Suprapubic skin (tissue), 4 donors: ENCODE measurements around the gene YKT6. TPM values are rescaled to one million over a fixed set of nuclear protein-coding genes. Genes with fewer than 3 reads are reported as not detected.
A peak's percentile ranks its signal among the peaks of the same experiment; 100 is the strongest.

Experiments used
- DNase-seq, 2 donors: peaks; one replicate each; pipeline ENCODE4 v3.0.0-alpha.2; 2019; ENCODE audit warnings: low spot score in 2 of 2
- H3K27ac ChIP-seq: fragments of 200-600 bp; sonication (generic); one replicate; pipeline ENCODE4 v1.5.1; 2019
- H3K27me3 ChIP-seq: fragments of 200-600 bp; sonication (generic); one replicate; pipeline ENCODE4 v1.5.1; 2019
- H3K36me3 ChIP-seq: fragments of 200-600 bp; sonication (generic); one replicate; pipeline ENCODE4 v1.5.1; 2019
- H3K4me1 ChIP-seq: fragments of 200-600 bp; sonication (generic); one replicate; pipeline ENCODE4 v1.5.1; 2019
- H3K4me3 ChIP-seq: fragments of 200-600 bp; sonication (generic); one replicate; pipeline ENCODE4 v1.5.1; 2019; ENCODE audit warnings: mild to moderate bottlenecking
- H3K9me3 ChIP-seq: fragments of 200-600 bp; sonication (generic); one replicate; pipeline ENCODE4 v1.5.1; 2019
- EP300 ChIP-seq: sonication (generic); formaldehyde crosslinking; IDR thresholded peaks from one replicate; pipeline ENCODE4 v1.6.1; 2017; ENCODE audit warnings: antibody characterized with exemption
- POLR2A ChIP-seq, 2 donors: fragments of 450-650 bp; IDR thresholded peaks; one replicate each; pipeline ENCODE4 v1.6.1; 2017; ENCODE audit warnings: antibody characterized with exemption in 2 of 2, mild to moderate bottlenecking in 2 of 2, moderate library complexity in 2 of 2
- POLR2AphosphoS5 ChIP-seq, 3 donors: sonication (generic); formaldehyde crosslinking; IDR thresholded peaks; one replicate each; pipeline ENCODE4 v1.6.1; 2017; ENCODE audit warnings: antibody characterized with exemption in 3 of 3
- WGBS: methylation state at CpG from one replicate; pipeline ENCODE4 v1.1.5; 2018; 5-methylcytosine and 5-hydroxymethylcytosine counted together
- total RNA-seq, 4 donors: library from RNA; depleted of rRNA; stranded (reverse); fragments of >200 nt; gene quantifications; one replicate each; pipeline ENCODE4 v1.1.0, GENCODE V29; 2016
- TF ChIP-seq, protein P1 (sequence below), 2 donors: fragments of 200-600 bp in 1 of 2; fragments of 450-650 bp in 1 of 2; sonication (generic) in 1 of 2; IDR thresholded peaks; one replicate each; pipeline ENCODE4 v1.5.1; 2016 to 2019; ENCODE audit warnings: antibody characterized with exemption in 2 of 2, mild to moderate bottlenecking in 1 of 2, moderate library complexity in 1 of 2

The YKT6 gene
- total RNA-seq, 4 donors from 2014 or later = 40.6 to 52.1 (median 43.5) TPM

DNA sequence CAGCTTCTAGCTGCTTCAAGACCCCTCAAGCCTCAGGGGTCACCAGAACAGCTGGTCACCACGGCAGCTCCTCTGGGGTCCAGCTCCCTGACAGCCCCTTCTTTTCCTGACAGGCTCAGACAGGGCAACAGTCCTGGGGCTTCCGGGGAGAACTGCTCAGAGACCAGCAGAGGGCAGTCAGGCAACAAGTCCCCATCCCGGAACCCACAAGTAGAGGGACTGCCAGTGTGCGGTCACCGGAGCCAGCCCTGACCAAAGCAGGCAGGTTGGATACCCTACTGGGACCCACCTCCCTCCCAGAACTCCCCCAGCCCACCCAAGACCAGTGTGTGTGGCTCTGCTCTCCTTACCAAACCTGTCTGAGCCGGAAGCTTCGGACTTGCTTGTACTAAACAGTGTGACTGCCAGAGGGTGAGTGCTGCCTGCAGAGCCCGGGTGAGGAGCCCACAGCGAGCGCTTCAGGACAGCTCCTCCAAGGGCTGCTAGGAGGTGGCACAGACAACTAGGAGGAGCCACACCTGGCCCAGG is 40.3 kb downstream of the YKT6 start:
- no peaks in the 10 kb centered on the region for H3K4me1 ChIP-seq
- no peak for TF ChIP-seq POLR2AphosphoS5 (IDR thresholded peaks at IDR 0.05)
- TF ChIP-seq, protein P1, sequence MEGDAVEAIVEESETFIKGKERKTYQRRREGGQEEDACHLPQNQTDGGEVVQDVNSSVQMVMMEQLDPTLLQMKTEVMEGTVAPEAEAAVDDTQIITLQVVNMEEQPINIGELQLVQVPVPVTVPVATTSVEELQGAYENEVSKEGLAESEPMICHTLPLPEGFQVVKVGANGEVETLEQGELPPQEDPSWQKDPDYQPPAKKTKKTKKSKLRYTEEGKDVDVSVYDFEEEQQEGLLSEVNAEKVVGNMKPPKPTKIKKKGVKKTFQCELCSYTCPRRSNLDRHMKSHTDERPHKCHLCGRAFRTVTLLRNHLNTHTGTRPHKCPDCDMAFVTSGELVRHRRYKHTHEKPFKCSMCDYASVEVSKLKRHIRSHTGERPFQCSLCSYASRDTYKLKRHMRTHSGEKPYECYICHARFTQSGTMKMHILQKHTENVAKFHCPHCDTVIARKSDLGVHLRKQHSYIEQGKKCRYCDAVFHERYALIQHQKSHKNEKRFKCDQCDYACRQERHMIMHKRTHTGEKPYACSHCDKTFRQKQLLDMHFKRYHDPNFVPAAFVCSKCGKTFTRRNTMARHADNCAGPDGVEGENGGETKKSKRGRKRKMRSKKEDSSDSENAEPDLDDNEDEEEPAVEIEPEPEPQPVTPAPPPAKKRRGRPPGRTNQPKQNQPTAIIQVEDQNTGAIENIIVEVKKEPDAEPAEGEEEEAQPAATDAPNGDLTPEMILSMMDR (IDR thresholded peaks at IDR 0.05) = peak; percentile 57 to 72
- no peaks in the 10 kb centered on the region for H3K9me3 ChIP-seq
- WGBS = 0% methylated on average over 2 of the region's 10 CpGs
- H3K4me3 ChIP-seq = peak overlapping the region; percentile 31
- H3K27ac ChIP-seq = no peak overlapping the region
- H3K36me3 ChIP-seq = no peaks in the 10 kb centered on the region
- peak in 1 of 2 donors; percentile 80 for DNase-seq
- peaks cover 4% of the 10 kb centered on the region for H3K27me3 ChIP-seq

DNA sequence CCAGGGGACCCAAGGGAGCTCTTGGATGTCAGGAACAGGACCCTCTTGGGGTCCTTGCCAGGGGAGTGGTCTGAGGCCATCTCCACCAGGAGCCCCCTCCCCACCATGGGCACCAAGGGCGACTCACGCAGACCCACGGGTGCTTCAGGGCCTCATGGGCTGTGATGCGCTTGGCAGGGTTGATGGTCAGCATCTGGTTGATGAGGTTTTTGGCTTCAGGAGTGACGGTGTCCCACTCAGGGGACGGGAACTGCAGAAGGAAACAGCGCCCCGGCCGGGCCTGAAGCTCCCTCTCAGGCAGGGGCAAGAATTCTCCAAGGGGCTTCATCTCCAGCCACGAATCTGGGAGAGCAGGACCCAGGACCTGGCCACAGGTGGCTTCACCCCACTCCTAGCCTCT is 41.3 kb downstream of the YKT6 start:
- no peaks in the 10 kb centered on the region for H3K4me1 ChIP-seq
- no peak overlapping the region for H3K27ac ChIP-seq
- TF ChIP-seq, protein P1 (IDR thresholded peaks at IDR 0.05) = no peak
- TF ChIP-seq EP300 (no peak), POLR2AphosphoS5 (IDR thresholded peaks at IDR 0.05) (no peak), POLR2A (IDR thresholded peaks at IDR 0.05) (no peak)
- H3K4me3 ChIP-seq = no peak overlapping the region
- 81% methylated on average over 6 of the region's 10 CpGs for WGBS
- DNase-seq = no peak
- no peaks in the 10 kb centered on the region for H3K9me3 ChIP-seq
- H3K36me3 ChIP-seq = no peaks in the 10 kb centered on the region
- peaks cover 4% of the 10 kb centered on the region for H3K27me3 ChIP-seq

DNA sequence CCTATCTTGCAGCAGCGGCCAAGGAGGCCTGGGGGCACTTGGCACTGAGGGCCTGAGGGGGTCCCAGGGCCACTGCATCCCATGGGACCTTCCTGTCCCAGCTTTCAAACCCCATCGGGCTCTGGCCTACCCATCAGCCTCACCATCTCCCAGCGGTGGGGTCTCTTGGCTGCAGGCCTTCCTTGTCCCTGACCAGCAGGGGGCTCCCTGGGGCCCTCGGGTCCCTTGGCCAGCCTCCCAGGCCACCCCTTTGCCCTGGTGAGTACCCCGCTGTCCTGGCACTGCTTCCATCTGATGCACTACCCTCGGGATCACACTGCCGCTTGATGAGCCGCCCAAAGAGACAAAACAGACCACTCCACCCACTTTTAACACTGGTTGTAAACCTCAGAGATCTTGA is 43.5 kb downstream of the YKT6 start:
- 73% methylated on average over 4 of the region's 8 CpGs for WGBS
- no peak for DNase-seq
- Histone ChIP-seq H3K36me3 (no peaks in the 10 kb centered on the region), H3K27ac (no peak overlapping the region), H3K4me1 (no peaks in the 10 kb centered on the region), H3K4me3 (no peak overlapping the region), H3K27me3 (peaks cover 4% of the 10 kb centered on the region), H3K9me3 (no peaks in the 10 kb centered on the region)
- TF ChIP-seq EP300 = no peak
- TF ChIP-seq, protein P1 (IDR thresholded peaks at IDR 0.05) = peak in 1 of 2 donors; percentile 15

DNA sequence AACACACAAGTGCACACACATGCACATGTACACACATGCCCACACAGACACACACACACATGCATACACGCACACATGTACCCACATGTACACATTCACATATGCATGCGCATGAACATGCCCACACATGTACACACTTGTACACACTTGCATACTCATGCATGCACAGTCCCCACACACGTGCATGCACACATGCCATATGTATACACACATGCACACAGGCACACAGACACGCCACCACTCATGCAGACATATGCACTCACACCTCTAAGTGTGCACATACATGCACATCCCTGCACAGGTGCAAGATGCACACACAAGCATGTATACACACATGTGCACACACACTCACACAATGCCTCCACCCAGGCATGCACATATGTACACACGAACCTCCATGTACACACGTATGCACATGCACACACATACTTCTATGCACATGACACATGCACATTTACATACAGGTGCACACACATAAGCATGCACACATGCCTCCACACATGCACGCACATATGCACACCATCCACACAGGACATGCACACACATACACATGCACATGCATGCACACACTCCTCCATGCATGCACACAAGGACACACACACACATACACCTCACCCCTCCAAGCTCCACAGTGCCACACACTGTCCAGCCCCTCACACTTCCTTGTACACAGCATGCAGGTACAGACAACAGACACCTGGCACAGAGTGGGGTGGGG is 45.8 kb downstream of the YKT6 start:
- WGBS = 95% methylated on average over 7 of the region's 7 CpGs
- no peaks in the 10 kb centered on the region for H3K9me3 ChIP-seq
- H3K36me3 ChIP-seq = no peaks in the 10 kb centered on the region
- H3K4me1 ChIP-seq = no peaks in the 10 kb centered on the region
- H3K27me3 ChIP-seq = peaks cover 4% of the 10 kb centered on the region
- no peak overlapping the region for H3K4me3 ChIP-seq
- no peak for DNase-seq
- H3K27ac ChIP-seq = no peak overlapping the region
- TF ChIP-seq EP300 (no peak), POLR2AphosphoS5 (IDR thresholded peaks at IDR 0.05) (no peak), POLR2A (IDR thresholded peaks at IDR 0.05) (no peak)
- TF ChIP-seq, protein P1 (IDR thresholded peaks at IDR 0.05) = no peak

DNA sequence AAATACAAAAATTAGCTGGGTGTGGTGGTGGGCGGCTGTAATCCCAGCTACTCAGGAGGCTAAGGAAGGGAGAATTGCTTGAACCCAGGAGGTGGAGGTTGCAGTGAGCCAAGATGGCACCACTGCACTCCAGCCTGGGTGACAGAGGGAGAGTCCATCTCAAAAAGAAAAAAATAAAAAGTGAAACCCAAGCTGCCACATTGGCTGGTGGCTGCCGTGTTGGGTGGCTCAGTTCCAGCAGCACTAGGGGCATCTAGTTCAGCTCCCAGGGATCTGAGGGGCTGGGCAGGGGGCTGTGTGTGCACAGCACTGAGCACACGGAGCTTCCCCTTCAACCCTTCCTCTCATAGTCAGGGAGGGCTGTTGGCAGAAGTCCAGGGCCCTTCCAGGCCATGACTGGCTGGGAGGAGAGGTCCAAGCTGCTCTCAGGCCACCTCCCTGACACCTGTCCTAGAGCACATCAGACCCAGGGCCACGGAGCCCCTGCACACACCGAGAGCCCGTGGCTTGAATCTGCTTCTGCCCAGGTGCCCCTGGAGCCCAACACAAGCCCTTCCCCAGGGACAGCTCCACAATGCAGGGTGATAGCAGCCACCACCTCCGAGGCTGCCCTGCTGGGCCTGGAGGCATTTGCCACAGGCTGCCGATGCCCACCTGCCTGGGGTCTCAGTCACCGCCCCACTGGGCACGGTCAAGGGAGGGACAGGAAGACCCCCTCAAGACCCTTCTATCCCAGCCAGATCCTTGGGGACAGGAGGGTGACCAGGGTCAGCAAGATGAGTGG is 47.3 kb downstream of the YKT6 start:
- H3K9me3 ChIP-seq = no peaks in the 10 kb centered on the region
- no peaks in the 10 kb centered on the region for H3K27me3 ChIP-seq
- 81% methylated on average over 5 of the region's 10 CpGs for WGBS

More for the DNA sequence above, 47.3 kb downstream of the YKT6 start:
- no peak for DNase-seq
- Histone ChIP-seq H3K4me3 (no peak overlapping the region), H3K4me1 (no peaks in the 10 kb centered on the region), H3K27ac (no peak overlapping the region), H3K36me3 (no peaks in the 10 kb centered on the region)
- TF ChIP-seq POLR2AphosphoS5 (IDR thresholded peaks at IDR 0.05) (no peak), POLR2A (IDR thresholded peaks at IDR 0.05) (no peak), EP300 (no peak)
- TF ChIP-seq, protein P1 (IDR thresholded peaks at IDR 0.05) = no peak
